KMS-11 (cell line): ENCODE data around the gene MGRN1.

ENCODE experiments used
- H2AFZ ChIP-seq: fragments of 200-600 bp; sonication (generic); 2 replicates; pipeline ENCODE4 v1.6.1; 2016; ENCODE audit warnings: antibody characterized with exemption, mixed run types, low read depth
- H3K27ac ChIP-seq: fragments of 200-600 bp; sonication (generic); 2 replicates; pipeline ENCODE4 v1.6.1; 2016; ENCODE audit warnings: mild to moderate bottlenecking, mixed run types
- H3K27me3 ChIP-seq: fragments of 200-600 bp; sonication (generic); 2 replicates; pipeline ENCODE4 v1.6.1; 2017; ENCODE audit warnings: mild to moderate bottlenecking, low read depth, mixed run types, moderate library complexity; ENCODE audit not compliant: insufficient read depth
- H3K36me3 ChIP-seq: fragments of 200-600 bp; sonication (generic); 2 replicates; pipeline ENCODE4 v1.6.1; 2017; ENCODE audit warnings: mild to moderate bottlenecking, mixed run types; ENCODE audit not compliant: insufficient read depth
- H3K4me1 ChIP-seq: fragments of 200-600 bp; sonication (generic); 2 replicates; pipeline ENCODE4 v1.6.1; 2016; ENCODE audit warnings: mild to moderate bottlenecking, low read depth, mixed run types; ENCODE audit not compliant: poor library complexity, severe bottlenecking
- H3K4me2 ChIP-seq: fragments of 200-600 bp; sonication (generic); 2 replicates; pipeline ENCODE4 v1.7.0; 2016; ENCODE audit warnings: mild to moderate bottlenecking, mixed run types
- H3K4me3 ChIP-seq: fragments of 200-600 bp; sonication (generic); IDR thresholded peaks from 2 replicates; pipeline ENCODE4 v1.6.1; 2017; ENCODE audit warnings: low read depth, low read length, mixed read lengths; ENCODE audit not compliant: insufficient read depth
- H3K79me2 ChIP-seq: fragments of 200-600 bp; sonication (generic); 2 replicates; pipeline ENCODE4 v1.6.1; 2016; ENCODE audit warnings: low read depth, mixed run types; ENCODE audit not compliant: insufficient read depth
- H3K9ac ChIP-seq: fragments of 200-600 bp; sonication (generic); 2 replicates; pipeline ENCODE4 v1.6.1; 2016; ENCODE audit warnings: mild to moderate bottlenecking, mixed run types
- H4K20me1 ChIP-seq: fragments of 200-600 bp; sonication (generic); 2 replicates; pipeline ENCODE4 v1.6.1; 2016; ENCODE audit warnings: mild to moderate bottlenecking, mixed run types; ENCODE audit not compliant: insufficient read depth
- TF ChIP-seq, protein P1 (sequence below): fragments of 200-600 bp; sonication (generic); conservative IDR thresholded peaks from 2 replicates; pipeline ENCODE4 v1.6.1; 2017; ENCODE audit warnings: low read depth, mild to moderate bottlenecking, antibody characterized with exemption, low read length, moderate library complexity, mixed read lengths

MGRN1 gene

DNA sequence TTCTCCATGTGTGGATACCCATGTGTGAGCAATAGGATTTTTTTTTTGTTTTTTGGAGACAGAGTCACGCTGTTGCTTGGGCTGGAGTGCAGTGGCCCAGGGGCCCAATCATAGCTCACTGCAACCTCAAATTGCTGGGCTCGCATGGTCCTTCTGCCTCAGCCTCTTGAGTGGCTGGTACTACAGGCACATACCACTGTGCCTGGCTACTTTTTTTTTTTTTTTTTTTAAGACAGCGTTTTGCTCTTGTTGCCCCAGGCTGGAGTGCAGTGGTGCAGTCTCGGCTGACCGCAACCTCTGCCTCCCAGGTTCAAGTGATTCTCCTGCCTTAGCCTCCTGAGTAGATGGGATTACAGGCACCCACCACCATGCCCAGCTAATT lies 16.7 kb downstream of the MGRN1 start:
- Histone ChIP-seq H2AFZ (no peak overlapping the region), H3K4me3 (no peak overlapping the region), H3K79me2 (peaks cover 19% of the 10 kb centered on the region; the same call in 1 of the 2 replicates), H3K9ac (no peak overlapping the region), H3K27me3 (no peaks in the 10 kb centered on the region), H4K20me1 (no peaks in the 10 kb centered on the region; the same call in 1 of the 2 replicates), H3K4me1 (peaks cover 7% of the 10 kb centered on the region), H3K27ac (no peak overlapping the region), H3K36me3 (no peaks in the 10 kb centered on the region), H3K4me2 (no peak overlapping the region)
- TF ChIP-seq, protein P1, sequence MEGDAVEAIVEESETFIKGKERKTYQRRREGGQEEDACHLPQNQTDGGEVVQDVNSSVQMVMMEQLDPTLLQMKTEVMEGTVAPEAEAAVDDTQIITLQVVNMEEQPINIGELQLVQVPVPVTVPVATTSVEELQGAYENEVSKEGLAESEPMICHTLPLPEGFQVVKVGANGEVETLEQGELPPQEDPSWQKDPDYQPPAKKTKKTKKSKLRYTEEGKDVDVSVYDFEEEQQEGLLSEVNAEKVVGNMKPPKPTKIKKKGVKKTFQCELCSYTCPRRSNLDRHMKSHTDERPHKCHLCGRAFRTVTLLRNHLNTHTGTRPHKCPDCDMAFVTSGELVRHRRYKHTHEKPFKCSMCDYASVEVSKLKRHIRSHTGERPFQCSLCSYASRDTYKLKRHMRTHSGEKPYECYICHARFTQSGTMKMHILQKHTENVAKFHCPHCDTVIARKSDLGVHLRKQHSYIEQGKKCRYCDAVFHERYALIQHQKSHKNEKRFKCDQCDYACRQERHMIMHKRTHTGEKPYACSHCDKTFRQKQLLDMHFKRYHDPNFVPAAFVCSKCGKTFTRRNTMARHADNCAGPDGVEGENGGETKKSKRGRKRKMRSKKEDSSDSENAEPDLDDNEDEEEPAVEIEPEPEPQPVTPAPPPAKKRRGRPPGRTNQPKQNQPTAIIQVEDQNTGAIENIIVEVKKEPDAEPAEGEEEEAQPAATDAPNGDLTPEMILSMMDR, result no peak

DNA sequence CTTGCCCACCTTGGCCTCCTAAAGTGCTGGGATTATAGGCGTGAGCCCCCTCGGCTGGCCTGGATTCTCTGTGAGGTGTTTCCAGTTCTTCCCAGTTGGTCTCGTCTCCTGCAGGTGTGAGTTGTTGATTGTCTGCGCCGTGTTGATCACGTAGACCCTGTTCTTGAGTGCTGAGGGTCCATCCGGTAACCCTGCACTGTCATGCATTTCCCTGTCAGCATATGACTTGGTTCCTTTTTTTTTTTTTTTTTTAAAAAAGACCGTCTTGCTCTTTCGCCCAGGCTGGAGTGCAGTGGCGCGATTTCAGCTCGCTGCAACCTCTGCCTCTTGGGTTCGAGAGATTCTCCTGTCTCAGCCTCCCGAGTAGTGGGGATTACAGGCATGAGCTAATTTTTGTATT lies 17.3 kb downstream of the MGRN1 start:
- no peaks in the 10 kb centered on the region; the same call in 1 of the 2 replicates for H4K20me1 ChIP-seq
- H3K9ac ChIP-seq, result no peak overlapping the region
- no peak overlapping the region for H3K4me3 ChIP-seq
- no peak overlapping the region for H3K4me2 ChIP-seq
- H2AFZ ChIP-seq, result no peak overlapping the region
- H3K27ac ChIP-seq, result no peak overlapping the region
- no peaks in the 10 kb centered on the region for H3K27me3 ChIP-seq
- H3K36me3 ChIP-seq, result no peaks in the 10 kb centered on the region
- H3K79me2 ChIP-seq, result peaks cover 19% of the 10 kb centered on the region; the same call in 1 of the 2 replicates
- peaks cover 7% of the 10 kb centered on the region for H3K4me1 ChIP-seq
- TF ChIP-seq, protein P1, result no peak

DNA sequence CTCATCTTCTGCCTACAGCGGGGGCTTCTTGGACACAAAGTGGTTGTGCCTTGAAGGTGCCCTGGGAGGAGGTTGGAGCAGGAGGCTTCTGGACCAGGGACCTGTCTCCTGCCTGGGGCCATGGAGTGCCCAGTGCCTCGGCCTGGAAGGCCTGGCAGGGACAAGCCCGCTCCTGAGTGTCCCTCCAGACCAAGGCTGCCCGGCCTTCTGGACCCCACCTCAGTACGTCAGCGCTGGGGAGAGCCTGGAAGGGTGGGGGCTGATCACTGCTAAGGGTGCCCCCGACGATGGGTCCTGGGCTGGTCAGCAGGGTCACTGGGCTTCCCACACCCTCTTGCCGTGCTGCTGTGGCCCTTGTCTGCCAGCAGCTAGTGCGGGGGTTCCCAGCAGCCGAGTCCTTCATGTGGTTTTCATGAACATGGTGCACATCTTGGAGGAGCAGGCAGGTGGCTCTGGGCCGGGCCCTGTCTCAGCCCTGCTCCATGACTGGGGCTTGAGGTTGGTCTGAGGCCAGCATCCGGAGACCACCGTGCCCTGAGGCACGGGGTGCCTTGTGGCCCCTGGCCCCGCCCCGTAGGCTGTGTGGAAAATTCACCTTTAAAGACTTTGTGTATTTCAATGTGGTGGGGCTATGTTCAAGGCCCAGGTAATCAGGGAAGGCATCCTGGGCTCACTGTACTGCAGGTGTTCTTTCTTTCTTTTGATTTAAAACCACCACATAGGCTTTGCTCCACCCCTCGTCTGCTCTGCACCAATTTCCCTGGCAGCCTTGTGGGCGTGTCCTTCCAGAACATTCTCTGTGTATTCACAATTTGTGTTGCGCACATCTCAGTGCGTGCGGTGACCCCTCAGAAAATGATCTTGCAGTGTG lies 22.4 kb downstream of the MGRN1 start:
- no peaks in the 10 kb centered on the region for H3K36me3 ChIP-seq
- H3K4me2 ChIP-seq, result no peak overlapping the region
- H3K27ac ChIP-seq, result no peak overlapping the region
- no peak overlapping the region for H2AFZ ChIP-seq
- no peaks in the 10 kb centered on the region for H4K20me1 ChIP-seq
- H3K4me1 ChIP-seq, result no peaks in the 10 kb centered on the region
- H3K79me2 ChIP-seq, result peaks cover 8% of the 10 kb centered on the region; the same call in 1 of the 2 replicates
- no peak overlapping the region for H3K4me3 ChIP-seq
- TF ChIP-seq, protein P1, result no peak
- H3K27me3 ChIP-seq, result no peaks in the 10 kb centered on the region
- no peak overlapping the region for H3K9ac ChIP-seq

DNA sequence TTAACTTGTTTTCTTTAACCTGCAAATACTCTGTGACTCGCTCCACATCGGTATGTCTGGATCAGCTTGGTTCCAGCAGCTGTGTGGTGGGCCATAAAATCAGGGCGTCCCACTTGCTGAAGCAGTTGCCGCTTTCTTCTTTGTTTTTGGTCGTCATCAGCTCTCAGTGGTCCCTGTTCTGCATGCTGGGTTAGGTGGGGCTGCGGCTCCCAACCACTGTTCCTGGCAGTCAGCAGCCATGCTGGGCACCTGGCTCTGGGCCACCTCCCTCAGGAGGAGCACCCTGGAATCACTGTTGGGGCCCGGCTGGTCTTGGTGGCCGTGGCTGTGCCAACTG lies 23.0 kb downstream of the MGRN1 start:
- no peak overlapping the region for H3K4me2 ChIP-seq
- peaks cover 7% of the 10 kb centered on the region; the same call in 1 of the 2 replicates for H3K79me2 ChIP-seq
- H3K36me3 ChIP-seq, result no peaks in the 10 kb centered on the region
- H4K20me1 ChIP-seq, result no peaks in the 10 kb centered on the region
- no peak overlapping the region for H2AFZ ChIP-seq
- H3K27me3 ChIP-seq, result no peaks in the 10 kb centered on the region
- H3K9ac ChIP-seq, result no peak overlapping the region
- H3K4me3 ChIP-seq, result no peak overlapping the region
- TF ChIP-seq, protein P1, result no peak
- H3K27ac ChIP-seq, result no peak overlapping the region
- H3K4me1 ChIP-seq, result no peaks in the 10 kb centered on the region
